ENCODE results near the gene STON1. TPM values are rescaled to one million over a fixed set of nuclear protein-coding genes. Genes with fewer than 3 reads are reported as not detected.
"Not testable (repeated sequence)": the region's sequence is repeated elsewhere in the genome, so short reads cannot be mapped to it uniquely, and the experiment has no call there.

Gene STON1
- total RNA-seq, 1 experiment from 2014 or later, result 0.47 TPM

- in situ Hi-C loops (cut with HindIII; ENCODE audit: low pct_unique_long_range_greater_than_20kb, low sequenced_read_pairs); DNase-seq (ENCODE audit: low read depth): not testable (repeated sequence)
Observed at GRCh38 chr2:48524756-48525155, 5.2 kb upstream of the STON1 start.

DNA sequence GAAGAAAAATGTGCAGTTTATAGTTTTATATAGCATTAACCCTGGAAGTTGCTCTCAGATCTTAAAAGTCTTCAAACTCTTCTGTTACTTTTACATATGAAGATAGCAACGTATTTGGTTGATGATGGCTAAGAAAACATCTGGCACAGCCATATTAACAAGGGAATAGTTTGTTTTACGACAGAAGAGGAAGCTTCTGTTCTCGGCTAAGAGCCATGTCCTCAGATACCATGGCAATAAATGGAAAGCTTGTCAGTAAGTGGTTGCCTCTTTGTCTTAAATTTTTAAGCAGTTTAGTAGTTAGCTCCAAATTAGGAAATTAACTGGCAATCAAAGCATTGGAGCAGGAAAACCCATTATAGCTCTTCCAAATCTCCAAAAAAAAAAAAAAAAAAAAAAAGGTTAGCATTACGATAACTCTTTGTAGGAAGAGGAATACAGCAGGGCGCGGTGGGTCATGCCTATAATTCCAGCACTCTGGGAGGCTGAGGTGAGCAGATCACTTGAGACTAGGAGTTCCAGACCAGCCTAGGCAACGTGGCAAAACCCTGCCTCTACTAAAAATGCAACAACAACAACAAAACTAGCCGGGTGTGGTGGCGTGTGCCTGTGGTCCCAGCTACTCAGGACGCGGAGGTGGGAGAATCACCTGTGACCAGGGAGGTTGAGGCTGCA, 4.5 kb upstream of the STON1 start:
- in situ Hi-C loops (cut with HindIII; ENCODE audit: low pct_unique_long_range_greater_than_20kb, low sequenced_read_pairs), result no loop called here
- DNase-seq (ENCODE audit: low read depth), result no peak

- no peak for DNase-seq (ENCODE audit: low read depth)
- in situ Hi-C loops (cut with HindIII; ENCODE audit: low pct_unique_long_range_greater_than_20kb, low sequenced_read_pairs), result no loop called here
Observed at GRCh38 chr2:48527226-48527885, 2.6 kb upstream of the STON1 start.

- in situ Hi-C loops (cut with HindIII; ENCODE audit: low pct_unique_long_range_greater_than_20kb, low sequenced_read_pairs), result no loop called here
- no peak for DNase-seq (ENCODE audit: low read depth)
Observed at GRCh38 chr2:48528431-48528830, 1.5 kb upstream of the STON1 start.

DNA sequence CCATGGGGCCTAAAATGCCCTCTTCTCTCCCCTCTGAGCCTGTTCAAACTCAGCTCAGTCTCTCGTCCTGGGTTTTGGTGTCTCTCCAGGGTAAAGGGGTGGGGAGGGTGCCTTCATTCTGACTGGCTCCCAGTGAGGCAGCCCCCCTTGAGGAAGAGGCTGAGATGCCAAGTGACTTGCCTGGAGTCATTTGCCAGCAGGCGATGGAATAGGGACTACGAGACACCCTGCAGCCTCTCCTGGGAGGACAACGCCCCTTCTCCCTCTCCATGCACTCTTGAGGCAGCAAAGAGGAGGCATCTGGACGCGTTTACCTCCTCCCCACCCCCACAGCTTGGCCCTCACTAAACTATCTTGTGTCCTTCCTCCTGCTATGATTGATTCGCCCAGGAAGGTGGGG, 760 bp upstream of the STON1 start:
- in situ Hi-C loops (cut with HindIII; ENCODE audit: low pct_unique_long_range_greater_than_20kb, low sequenced_read_pairs), result no loop called here
- DNase-seq (ENCODE audit: low read depth), result no peak

DNA sequence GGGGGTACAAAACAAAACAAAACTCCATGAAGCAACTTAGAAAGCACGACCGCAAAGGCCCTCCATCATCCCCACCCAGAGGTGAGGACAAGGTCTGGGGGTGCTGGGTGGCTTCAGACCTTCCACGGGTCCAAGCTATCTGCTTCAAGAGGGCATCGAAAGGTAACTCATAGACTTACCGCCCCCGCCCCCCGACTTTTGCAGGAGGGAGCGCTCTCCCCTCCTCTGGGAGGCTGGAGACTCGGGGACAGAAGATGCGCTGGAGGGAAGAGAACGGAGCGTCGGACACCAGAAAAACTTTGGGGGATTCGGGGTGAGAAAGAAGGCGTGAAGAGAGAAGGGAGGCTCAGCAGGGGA, 300 bp upstream of the STON1 start:
- in situ Hi-C loops (cut with HindIII; ENCODE audit: low pct_unique_long_range_greater_than_20kb, low sequenced_read_pairs), result no loop called here
- DNase-seq (ENCODE audit: low read depth), result no peak

DNA sequence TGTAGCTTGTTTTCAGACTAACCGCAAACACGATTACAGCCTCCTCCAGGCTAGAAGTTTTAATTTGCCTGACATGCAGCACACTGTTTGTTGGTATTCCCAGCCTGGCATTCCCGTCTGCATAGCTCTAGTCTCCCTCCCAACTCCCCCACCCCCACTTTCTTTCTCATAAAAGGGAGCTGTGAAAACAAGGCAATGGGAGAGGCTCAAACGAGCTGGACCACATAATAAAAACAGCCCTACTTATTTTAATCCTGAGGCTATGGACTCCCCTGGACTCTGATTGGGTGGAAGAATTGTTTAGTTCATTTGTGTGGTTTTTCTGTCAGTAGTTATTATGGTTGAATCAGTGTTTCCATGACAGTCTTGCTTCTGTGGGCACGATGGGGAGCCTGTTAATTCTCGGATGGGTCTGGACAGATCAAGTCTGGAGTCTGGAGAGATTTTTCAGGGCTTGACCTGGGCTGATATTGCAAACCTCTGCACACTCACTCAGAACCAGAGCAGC, 1.2 kb downstream of the STON1 start:
- in situ Hi-C loops (cut with HindIII; ENCODE audit: low pct_unique_long_range_greater_than_20kb, low sequenced_read_pairs), result no loop called here
- peak; percentile 35 for DNase-seq (ENCODE audit: low read depth)

- in situ Hi-C loops (cut with HindIII; ENCODE audit: low pct_unique_long_range_greater_than_20kb, low sequenced_read_pairs), result no loop called here
- DNase-seq (ENCODE audit: low read depth), result no peak
Observed at GRCh38 chr2:48532174-48532573, 2.2 kb downstream of the STON1 start.

GRCh38 chr2:48532824-48533223, 2.9 kb downstream of the STON1 start:
- in situ Hi-C loops (cut with HindIII; ENCODE audit: low pct_unique_long_range_greater_than_20kb, low sequenced_read_pairs), result no loop called here
- no peak for DNase-seq (ENCODE audit: low read depth)

GRCh38 chr2:48534781-48535180, 4.8 kb downstream of the STON1 start:
- in situ Hi-C loops (cut with HindIII; ENCODE audit: low pct_unique_long_range_greater_than_20kb, low sequenced_read_pairs), result no loop called here

DNA sequence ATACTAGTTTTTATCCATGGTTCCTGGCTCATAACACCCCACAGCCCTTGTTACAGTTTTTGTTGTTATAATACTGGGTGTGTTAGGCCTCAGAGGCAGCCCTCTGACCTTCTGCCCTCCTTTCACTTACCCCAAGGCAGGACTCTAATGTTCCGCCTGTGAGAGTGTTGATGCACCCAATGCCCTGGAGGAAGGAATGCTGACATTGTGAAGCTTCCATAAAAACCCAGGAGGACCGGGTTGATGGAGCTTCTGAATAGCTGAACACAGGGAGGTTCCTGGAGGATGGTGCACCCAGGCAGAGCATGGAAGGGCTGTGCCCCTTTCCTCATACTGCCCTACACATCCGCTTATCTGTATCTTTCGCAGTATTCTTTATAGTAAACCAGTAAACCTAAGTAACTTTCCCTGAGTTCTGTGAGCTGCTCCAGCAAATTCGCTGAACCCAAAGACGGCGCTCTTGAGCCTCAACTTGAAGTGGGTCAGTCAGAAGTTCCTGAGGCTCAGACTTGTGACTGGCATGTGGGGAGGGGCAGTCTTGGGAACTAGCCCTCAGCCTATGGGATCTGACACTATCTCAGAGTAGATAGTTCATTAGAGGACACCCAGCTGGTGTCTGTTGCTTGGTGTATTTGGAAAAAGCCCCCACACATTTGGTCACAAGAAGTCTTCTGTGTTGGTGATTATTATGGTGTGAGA, 10.4 kb downstream of the STON1 start:
- in situ Hi-C loops (cut with HindIII; ENCODE audit: low pct_unique_long_range_greater_than_20kb, low sequenced_read_pairs), result no loop called here
- DNase-seq (ENCODE audit: low read depth), result no peak

More at GRCh38 chr2:48534781-48535180, 4.8 kb downstream of the STON1 start:
- DNase-seq (ENCODE audit: low read depth), result no peak

DNA sequence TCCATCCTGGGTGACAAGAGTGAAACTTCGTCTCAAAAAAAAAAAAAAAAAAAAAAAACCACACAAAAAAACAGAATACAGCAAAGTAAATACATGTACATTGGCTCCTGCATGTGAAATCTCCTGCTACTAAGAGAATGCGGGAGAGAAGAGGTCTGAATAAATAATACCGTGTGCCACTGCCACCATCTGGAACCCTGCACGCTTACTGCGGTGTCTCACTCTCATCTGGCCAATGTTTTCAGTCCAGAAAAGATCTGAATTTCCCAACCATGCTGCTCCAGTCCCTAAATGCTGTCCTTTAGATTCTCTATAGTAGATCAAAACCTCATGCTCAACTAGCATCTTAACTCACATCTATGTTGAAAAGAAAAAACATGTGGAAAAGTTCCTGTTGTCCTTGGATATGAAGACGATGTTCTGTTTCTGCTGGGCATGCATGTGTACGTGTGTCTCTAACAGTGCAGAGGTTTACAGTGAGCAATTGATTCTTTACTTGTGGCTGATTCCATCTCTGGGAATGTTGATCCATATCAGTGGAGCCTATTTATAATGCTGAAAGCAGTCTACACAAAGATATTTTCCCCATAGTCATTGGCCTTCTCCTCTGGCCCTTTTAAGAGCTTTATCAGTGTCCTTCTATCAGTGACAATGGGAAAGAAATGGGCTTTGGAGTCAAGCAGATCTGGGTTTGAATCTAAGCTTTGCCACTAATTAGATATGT, 11.9 kb downstream of the STON1 start:
- in situ Hi-C loops (cut with HindIII; ENCODE audit: low pct_unique_long_range_greater_than_20kb, low sequenced_read_pairs), result no loop called here
- no peak for DNase-seq (ENCODE audit: low read depth)

GRCh38 chr2:48543895-48544294, 13.9 kb downstream of the STON1 start:
- no peak for DNase-seq (ENCODE audit: low read depth)
- in situ Hi-C loops (cut with HindIII; ENCODE audit: low pct_unique_long_range_greater_than_20kb, low sequenced_read_pairs), result no loop called here

DNA sequence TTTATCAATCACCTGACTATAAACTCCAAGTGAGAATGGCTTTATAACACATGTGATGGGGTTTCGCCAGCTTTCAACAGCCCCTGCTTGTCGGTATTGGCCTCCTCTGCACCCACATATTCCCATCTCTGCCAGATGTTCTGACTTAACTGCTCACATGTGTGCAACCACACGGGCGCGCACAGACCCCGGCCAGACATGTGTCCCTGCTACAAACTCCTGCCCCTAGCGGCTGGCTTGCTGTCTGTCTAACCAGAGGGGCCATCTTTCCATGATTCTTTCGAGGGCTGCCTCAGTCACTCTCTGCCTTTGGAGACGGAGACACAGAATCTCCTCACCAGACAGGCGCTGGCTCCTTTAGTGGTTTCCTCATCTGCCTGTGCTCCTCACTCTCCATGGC, 15.3 kb downstream of the STON1 start:
- no peak for DNase-seq (ENCODE audit: low read depth)
- in situ Hi-C loops (cut with HindIII; ENCODE audit: low pct_unique_long_range_greater_than_20kb, low sequenced_read_pairs), result no loop called here

DNA sequence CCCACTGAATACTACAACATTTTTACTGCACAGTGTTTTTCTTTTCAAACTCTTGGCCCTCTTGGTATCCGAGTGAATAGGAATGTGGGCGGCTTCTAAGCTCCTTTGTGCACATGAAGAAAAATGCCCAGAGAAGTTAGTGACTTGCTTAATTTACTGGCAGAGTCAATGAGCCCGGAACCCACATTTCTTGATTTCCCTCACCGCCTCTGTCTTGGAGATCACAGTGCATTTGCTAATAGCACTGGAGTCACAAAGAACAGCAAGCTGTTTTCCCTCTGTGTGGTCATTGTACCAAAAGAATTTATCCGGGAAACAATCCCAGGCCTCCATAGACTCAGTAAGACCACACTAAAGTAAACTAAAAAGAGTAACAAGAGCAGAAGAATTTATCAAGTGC, 18.9 kb downstream of the STON1 start:
- DNase-seq (ENCODE audit: low read depth), result no peak
- in situ Hi-C loops (cut with HindIII; ENCODE audit: low pct_unique_long_range_greater_than_20kb, low sequenced_read_pairs), result no loop called here

DNA sequence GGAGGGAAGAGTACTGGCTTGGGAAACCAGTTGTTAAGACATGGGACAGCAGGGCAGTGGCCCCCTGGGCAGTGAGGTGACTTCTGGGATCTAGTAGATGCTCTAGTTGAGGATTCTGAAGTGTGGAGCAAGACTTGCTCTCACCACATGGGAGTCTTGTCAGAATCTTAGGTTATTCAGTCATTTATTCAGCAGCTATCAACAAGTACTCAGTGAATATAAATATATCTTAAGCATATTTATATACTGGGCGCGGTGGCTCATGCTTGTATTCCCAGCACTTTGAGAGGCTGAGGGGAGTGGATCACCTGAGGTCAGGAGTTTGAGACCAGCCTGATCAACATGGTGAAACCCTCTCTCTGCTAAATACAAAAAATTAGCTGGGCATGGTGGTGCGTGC, 20.0 kb downstream of the STON1 start:
- DNase-seq (ENCODE audit: low read depth), result no peak
- in situ Hi-C loops (cut with HindIII; ENCODE audit: low pct_unique_long_range_greater_than_20kb, low sequenced_read_pairs), result no loop called here

GRCh38 chr2:48551548-48551947, 21.6 kb downstream of the STON1 start:
- DNase-seq (ENCODE audit: low read depth), result no peak
- in situ Hi-C loops (cut with HindIII; ENCODE audit: low pct_unique_long_range_greater_than_20kb, low sequenced_read_pairs), result no loop called here

DNA sequence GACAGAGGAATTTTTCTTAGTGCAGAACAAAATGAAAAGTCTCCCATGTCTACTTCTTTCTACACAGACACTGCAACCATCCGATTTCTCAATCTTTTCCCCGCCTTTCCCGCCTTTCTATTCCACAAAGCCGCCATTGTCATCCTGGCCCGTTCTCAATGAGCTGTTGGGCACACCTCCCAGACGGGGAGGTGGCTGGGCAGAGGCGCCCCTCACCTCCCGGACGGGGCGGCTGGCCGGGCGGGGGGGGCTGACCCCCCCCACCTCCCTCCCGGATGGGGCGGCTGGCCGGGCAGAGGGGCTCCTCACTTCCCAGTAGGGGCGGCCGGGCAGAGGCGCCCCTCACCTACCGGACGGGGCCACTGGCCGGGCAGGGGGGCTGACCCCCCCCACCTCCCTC, 25.1 kb downstream of the STON1 start:
- DNase-seq (ENCODE audit: low read depth); in situ Hi-C loops (cut with HindIII; ENCODE audit: low pct_unique_long_range_greater_than_20kb, low sequenced_read_pairs): not testable (repeated sequence)

DNA sequence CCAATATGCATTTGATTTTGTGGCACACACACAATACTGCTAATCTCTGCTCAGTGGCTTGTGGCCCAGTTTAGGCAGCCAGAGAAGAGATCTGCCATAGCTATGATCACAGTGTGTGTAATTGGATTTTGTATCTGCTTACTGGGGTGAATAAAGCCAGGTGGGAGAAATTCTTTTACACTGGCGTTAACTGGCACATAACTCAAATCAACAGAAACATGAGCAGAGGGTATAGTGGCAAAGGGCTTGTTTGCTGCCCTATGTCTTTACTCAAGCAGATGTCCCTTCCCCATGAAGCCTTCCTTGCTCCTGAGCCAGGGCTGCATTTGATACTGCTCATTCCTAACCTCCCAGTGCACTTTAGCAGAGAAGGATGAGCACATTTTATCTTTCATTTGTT, 28.5 kb downstream of the STON1 start:
- in situ Hi-C loops (cut with HindIII; ENCODE audit: low pct_unique_long_range_greater_than_20kb, low sequenced_read_pairs), result no loop called here
- DNase-seq (ENCODE audit: low read depth), result no peak

Measured in Caki2 (cell line).